Adipose tissue (tissue), 3 donors: Measurements from ENCODE around the gene CCDC61. TPM values are rescaled to one million over a fixed set of nuclear protein-coding genes. Genes with fewer than 3 reads are reported as not detected.

Experiments used
- H3K27ac ChIP-seq: one replicate; pipeline ENCODE4 v1.5.1; 2013; ENCODE audit warnings: low read depth, low read length
- WGBS, 3 donors: extraction: QIAGEN DNeasy Blood & Tissue Kit; methylation state at CpG; one replicate each; pipeline ENCODE4 v1.1.7; 2013; 5-methylcytosine and 5-hydroxymethylcytosine counted together
- polyA plus RNA-seq, 3 donors: library from polyadenylated mRNA; stranded (reverse); fragments of 200-250 nt; gene quantifications; one replicate each; pipeline ENCODE4 v1.2.3, GENCODE V29; 2013
- donor health status: healthy with polysubstance abuse.
- donor health status: Bipolar disorder and iron deficiency.
- donor health status: healthy.

CCDC61 gene
- polyA plus RNA-seq, 3 donors: 7.2 to 8.6 (median 7.8) TPM

DNA sequence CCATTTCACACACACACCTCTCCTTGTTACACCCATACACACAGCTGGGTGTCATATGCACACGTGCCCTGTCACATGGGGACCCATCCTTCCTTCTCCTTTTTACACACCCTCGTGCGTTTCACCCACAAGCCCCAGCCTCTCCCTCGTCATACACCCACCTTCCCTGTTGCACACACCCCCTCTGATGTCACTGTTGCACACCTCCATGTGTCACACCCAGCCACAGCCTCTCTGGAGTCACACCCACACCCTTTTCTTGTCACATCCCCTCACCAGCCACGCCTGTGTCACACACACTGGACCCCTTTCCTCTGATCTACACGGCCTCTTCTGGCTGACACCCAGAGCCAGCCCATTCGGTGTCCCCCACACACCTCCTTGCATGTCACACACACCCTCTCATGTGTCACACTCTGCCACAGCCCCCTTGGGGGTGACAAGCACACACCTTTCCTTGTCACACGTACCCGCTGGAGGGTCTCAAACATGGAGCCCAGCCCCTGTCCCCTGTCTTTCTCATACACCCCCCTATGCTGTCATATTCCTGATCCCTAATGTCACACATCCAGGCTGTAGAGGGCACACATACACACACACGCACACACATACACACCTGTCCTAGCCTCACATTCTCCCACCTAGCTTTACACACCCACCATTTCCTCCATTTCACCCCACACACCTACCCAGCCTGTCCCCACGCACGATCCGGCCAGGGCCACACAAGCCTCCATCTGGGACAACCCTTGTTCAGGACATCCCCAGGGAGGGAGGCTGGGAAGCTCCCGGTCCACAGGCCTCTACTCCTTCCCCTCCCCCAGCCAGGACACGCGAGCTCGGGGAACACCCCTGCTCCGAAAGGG is 23.0 kb upstream of the CCDC61 start:
- H3K27ac ChIP-seq: no peak overlapping the region
- 14 to 15% (median 15%) methylated on average over 18 of the region's 18 CpGs for WGBS, 3 donors

- 1 to 2% (median 1%) methylated on average over 12 to 44 of the region's 54 CpGs for WGBS, 3 donors
These were observed 22.2 kb upstream of the CCDC61 start for GRCh38 chr19:45972947-45973540.

DNA sequence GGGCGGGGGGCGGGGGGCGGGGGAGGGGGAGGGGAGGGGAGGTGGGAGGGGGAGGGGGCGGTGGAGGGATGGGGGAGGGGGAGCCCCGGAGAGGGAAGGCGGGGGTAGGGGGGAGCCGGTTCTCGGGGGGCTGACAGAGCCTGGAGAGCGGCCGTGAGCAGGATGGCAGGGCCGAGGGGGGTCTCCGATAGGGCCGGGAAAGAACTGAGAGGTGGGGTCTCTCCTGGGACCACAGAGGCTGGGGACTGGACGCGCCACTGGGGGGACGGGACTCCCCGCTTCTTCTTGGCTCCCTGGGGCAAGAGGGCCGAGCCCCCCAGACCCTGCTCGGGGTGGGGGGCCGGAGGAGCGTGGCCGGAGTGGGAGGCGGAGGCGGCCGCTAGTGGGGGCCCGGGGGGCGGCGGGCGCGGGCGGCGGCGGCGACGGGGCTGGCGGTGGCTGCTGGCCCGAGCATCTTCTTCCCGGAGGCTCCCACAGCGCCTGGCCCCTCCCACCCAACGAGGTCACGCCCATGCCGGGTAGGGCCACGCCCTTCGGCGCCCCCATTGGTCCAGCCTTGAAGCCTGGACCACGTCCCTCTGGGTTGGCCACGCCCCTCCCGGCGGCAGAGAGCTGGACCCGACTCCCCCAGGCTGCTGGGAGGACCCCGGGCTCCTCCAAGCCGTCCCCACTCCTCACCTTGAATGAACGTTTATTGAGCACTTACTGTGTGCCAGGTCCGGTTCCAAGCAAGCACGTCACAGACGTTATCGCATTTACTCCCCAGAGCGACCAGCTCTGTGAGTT is 21.5 kb upstream of the CCDC61 start, which contains the start of gene NOVA2:
Gene NOVA2, minus strand, starts transcription at position 313 of the 786 bp plus-strand sequence. CDS start 514 bp downstream, outside the sequence.
- no peak within 1 kb of the TSS for H3K27ac ChIP-seq
- WGBS, 3 donors: 5 to 6% (median 5%) methylated on average over 28 to 54 of the region's 58 CpGs

More at GRCh38 chr19:45972947-45973540, 22.2 kb upstream of the CCDC61 start:
- H3K27ac ChIP-seq: no peak overlapping the region

- 72 to 81% (median 77%) methylated on average over 9 to 11 of the region's 11 CpGs for WGBS, 3 donors
These were observed 19.8 kb upstream of the CCDC61 start for GRCh38 chr19:45975306-45976070.

GRCh38 chr19:45976178-45976577 is 19.1 kb upstream of the CCDC61 start:
- no peak overlapping the region for H3K27ac ChIP-seq
- WGBS, 3 donors: 41 to 46% (median 44%) methylated on average over 14 of the region's 14 CpGs

More at GRCh38 chr19:45975306-45976070, 19.8 kb upstream of the CCDC61 start:
- H3K27ac ChIP-seq: no peak overlapping the region

DNA sequence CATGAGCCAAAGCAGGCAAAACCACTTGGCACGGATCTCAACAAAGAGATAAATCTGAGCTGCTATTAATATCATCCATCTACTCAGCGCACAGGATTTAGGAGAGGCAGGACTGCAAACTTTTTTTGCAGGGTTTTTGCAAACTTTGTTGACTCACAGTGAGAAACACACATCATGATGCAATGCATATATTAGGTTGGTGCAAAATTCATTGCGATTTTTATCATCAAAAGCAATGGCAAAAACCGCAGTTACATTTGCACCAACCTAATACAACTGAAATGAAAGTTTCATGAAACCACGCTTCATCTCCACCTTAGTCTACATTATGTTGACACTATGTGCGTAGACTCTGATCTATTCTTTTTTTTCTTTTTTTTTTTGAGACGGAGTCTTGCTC is 17.1 kb upstream of the CCDC61 start:
- WGBS, 3 donors: 76 to 80% (median 76%) methylated on average over 7 of the region's 7 CpGs
- H3K27ac ChIP-seq: no peak overlapping the region

DNA sequence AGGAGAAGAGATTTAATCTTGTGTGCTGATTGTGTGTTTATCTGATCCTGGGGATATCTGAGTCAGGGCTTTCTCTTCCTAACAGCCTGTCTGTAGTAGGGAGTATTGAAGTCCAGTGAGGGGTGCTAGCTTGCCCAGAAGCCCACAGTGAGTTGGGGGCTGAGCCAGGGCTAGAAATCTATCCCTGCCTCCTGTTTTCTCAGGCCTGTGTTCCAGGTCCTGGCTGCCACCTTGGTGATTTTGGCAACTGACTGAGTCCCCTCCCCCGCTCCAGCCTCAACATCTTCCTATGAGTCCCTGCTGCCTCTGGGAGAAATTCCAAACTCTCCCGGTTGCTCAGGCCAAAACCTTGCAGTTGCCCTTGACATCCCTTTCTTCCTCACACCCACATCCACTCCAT is 13.9 kb upstream of the CCDC61 start:
- 51 to 56% (median 53%) methylated on average over 2 of the region's 2 CpGs for WGBS, 3 donors
- H3K27ac ChIP-seq: no peak overlapping the region

GRCh38 chr19:45985321-45985720 is 9.9 kb upstream of the CCDC61 start:
- H3K27ac ChIP-seq: no peak overlapping the region
- WGBS, 3 donors: 80 to 85% (median 85%) methylated on average over 7 of the region's 7 CpGs

DNA sequence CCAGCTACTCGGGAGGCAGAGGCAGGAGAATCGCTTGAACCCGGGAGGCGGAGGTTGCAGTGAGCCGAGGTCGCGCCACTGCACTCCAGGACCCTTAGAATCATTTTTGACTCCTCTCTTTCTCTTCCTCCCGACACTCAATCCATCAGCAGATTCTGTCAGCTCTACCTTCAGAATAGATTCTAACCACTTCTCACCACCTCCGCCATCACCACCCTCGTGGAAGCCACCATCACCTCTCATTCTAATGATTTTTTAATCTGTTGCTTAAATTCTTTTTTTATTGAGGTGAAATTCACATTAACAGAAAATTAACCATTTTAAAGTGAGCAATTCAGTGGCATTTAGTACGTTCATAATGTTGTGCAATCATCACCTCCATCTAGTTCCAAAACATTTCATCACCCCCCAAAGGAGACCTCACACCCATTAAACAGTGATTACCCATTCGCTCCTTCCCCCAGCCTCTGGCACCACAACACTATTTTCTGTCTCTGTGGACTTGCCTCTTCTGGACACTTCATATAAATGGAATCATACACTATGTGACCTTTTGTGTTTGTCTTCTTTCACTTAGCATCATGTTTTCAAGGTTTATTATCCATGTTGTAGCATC is 5.0 kb upstream of the CCDC61 start:
- 78 to 80% (median 79%) methylated on average over 12 of the region's 12 CpGs for WGBS, 3 donors
- no peak overlapping the region for H3K27ac ChIP-seq

DNA sequence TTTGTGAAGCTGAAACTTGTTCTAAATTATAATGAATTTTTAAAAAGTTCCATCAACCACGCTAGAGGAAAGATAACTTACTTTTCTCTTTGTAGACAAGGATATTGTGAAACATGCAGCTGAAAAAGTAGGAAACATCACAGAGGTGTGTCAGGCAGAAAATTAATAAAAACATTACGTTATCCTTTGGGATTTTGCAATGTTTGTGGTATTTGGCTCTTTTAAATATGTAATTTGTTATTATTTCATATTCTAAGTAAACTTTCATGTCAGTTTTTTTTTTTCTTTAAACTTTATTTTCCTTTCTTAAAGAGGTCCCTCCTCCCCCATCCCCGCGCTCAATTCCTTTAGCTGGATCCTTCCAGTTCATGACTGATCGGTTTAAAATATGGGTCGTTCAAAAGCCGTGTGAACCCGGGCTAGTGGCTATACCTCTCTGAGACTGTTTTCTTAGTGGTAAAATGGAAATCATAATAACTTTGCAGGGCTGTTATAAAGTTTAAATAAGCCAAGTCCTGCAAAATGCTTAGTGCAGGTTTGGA is 740 bp upstream of the CCDC61 start:
- no peak overlapping the region for H3K27ac ChIP-seq
- 5 to 6% (median 5%) methylated on average over 8 of the region's 8 CpGs for WGBS, 3 donors

DNA sequence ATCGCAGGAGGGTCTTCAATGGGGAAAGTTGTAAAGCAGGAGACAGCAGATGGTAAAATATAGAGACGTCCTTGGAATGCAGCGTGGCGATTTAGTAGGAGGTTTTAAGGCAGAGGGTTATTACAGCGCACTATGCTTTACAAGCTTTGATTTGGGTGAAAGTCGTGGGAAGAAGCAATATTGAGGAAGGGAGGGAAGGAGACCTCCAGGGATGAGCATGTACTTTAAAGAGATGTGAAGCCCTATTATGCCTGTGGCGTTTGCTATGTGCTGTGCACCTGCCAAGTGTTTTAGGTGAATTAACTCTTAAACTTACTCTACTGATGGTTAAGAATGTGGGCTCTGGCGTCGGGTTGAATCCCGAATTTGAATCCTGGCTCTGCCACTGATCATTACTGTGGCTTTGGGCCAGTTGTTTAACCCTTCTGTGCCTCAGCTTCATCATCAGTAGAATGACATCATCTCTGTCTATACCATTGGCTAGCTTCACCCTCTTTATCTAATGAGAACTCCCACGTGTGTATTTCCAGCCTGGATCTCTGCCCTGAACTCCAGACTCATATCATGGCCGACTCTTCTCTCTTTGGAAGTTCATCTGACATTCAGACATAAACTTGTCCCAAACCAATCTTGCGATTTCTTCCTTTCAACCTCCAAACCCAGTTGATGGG is 583 bp downstream of the CCDC61 start:
- no peak overlapping the region for H3K27ac ChIP-seq
- 9 to 18% (median 15%) methylated on average over 13 of the region's 13 CpGs for WGBS, 3 donors

DNA sequence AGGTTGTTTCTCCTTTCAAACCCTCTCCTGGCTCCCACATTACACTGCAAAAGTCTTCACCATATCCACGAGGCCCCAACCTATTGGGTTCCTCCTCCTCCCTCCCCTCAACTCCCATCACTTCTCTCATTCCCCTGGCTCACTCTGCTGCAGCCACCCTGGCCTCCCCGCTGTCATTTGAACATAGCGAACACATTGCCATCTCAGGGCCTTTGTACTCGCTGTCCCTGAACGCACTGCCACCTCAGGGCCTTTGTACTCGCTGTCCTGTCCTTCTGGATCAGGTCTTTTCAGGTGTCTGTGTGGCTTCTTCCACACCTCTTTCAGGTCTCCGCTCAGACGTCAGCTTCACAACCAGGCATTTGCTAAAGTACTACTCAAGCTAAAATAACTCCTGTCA is 1.7 kb downstream of the CCDC61 start:
- no peak overlapping the region for H3K27ac ChIP-seq
- WGBS, 3 donors: 83 to 93% (median 86%) methylated on average over 8 of the region's 8 CpGs

GRCh38 chr19:45998834-45999233 is 3.6 kb downstream of the CCDC61 start:
- 91 to 93% (median 93%) methylated on average over 4 of the region's 4 CpGs for WGBS, 3 donors
- no peak overlapping the region for H3K27ac ChIP-seq

GRCh38 chr19:45999653-46000121 is 4.4 kb downstream of the CCDC61 start:
- 14 to 20% (median 20%) methylated on average over 13 to 14 of the region's 14 CpGs for WGBS, 3 donors
- no peak overlapping the region for H3K27ac ChIP-seq

DNA sequence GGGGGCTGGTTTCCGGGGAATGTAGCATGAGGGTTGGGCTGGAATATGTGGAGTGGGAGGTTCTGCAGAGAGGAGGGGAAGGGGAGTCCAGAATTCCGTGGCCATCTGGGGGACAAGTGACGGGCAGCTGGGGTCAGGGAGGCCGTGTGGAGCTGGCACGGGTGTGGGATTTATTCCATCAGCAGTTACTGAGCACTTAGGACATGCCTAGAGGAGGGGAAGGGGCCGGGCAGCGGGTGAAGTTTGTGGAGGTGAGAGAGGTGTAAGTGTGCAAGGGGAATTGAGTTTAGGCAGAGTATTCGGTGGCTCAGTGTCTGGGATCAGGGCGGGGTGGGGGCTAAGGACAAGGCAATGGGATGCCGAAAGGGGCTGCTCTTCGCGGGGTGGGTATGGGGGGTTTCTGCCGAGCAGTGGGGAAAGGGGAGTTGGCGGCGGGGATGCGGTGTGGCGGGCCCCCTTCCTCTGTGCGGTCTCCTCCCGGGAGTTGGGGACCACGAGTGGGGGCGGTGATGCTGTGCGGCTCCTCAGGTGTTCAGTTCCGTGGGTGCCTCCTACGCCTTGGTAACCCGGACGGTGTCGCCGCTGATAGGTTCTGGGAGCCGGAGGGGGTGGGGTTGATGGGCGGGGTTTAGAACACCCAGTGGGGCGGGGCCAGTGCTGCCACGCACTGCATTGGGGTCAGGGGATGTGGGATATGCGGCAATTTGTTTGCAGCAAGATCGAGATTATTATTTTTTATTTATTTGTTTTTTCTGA is 5.4 kb downstream of the CCDC61 start:
- WGBS, 3 donors: 7 to 8% (median 7%) methylated on average over 31 to 34 of the region's 34 CpGs

DNA sequence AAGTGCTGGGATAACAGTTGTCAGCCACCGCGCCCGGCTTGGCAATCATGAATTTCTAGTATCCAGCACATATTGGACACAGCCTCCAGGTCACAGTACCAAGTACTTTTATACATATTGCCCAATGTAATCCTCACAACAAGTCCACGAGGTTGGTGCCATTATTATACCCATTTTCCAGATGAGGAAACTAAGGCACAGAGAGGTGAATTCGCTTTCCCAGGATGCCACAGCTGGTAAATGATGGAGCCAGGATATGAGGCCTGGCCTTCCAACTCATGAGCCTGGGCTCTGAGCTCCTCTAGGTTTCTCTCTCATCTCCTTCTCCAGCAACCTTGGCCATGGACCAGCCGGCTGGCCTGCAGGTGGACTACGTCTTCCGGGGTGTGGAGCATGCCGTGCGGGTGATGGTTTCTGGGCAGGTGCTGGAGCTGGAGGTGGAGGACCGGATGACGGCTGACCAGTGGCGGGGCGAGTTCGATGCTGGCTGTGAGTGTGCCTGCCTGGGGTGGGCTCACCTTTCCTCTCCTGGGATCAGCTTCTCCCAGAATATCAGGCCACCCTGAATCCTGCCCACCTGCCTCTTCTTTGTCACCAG is 7.5 kb downstream of the CCDC61 start:
- 94 to 95% (median 95%) methylated on average over 14 to 15 of the region's 15 CpGs for WGBS, 3 donors

More for the DNA sequence above, 5.4 kb downstream of the CCDC61 start:
- no peak overlapping the region for H3K27ac ChIP-seq

More for the DNA sequence above, 7.5 kb downstream of the CCDC61 start:
- H3K27ac ChIP-seq: no peak overlapping the region
